ENCODE measurements around the gene ARID5B.

Gene ARID5B

DNA sequence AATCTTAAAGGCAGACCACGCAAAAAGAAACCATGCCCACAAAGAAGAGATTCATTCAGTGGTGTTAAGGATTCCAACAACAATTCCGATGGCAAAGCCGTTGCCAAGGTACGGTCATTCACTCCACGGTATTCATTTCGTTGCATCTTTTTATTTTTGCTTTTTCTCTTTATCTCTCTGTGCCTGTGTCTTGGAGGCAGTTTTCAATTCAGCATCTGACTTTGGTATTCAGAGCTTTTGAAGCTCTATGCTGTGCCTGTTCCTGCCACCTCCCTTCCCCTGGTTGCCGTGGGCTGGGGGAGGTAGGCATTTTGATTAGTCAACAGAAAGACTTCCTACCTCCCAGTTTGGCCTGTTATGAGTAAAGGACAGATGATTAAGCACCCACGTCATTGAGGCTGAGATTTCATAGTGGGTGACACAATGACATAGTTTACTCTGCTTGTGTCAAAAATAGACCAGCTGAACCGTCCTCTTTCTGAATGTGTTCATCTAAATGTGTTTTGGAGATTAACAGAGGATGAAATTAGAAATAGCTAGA lies 149.5 kb downstream of the ARID5B start:
- no peak for DNase-seq (ENCODE audit: low spot score)

DNA sequence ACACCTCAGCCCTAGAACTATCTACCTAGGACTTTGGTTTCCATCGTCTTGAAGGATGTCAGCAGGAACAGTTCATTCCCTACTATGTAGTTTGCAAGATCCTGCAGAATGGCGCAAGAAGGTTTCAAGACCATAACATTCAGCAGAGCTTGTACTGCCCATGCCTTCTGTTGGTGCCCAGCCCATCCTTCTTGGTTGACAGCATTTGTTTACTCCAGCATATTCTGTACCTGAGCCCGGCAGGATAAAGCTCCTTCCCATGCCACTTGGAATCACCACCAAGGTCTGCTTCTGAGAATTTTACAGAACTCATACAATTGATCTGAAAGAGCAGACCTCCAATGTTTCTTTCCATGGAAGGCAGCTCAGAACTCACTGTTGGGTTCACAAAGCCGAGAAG lies 150.8 kb downstream of the ARID5B start:
- DNase-seq (ENCODE audit: low spot score): no peak

DNA sequence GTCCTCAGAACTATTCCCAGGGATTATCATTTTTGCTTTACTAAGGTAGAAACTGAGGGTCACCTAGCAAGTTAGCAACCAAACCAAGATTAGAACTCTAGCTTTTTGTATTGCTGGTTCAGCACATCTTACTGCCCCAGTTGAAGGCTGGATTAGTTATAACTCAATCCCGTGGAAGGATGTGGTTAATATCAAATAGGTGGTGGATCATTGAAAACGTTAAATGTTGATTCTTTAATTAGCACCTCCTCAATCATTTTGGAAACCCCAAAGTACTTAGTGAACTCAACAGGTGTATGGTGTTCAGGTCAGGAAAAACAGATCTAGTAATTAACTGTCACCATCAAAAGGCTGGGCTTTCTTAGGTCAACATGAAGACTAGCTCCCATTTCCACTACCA lies 152.4 kb downstream of the ARID5B start:
- no peak for DNase-seq (ENCODE audit: low spot score)

DNA sequence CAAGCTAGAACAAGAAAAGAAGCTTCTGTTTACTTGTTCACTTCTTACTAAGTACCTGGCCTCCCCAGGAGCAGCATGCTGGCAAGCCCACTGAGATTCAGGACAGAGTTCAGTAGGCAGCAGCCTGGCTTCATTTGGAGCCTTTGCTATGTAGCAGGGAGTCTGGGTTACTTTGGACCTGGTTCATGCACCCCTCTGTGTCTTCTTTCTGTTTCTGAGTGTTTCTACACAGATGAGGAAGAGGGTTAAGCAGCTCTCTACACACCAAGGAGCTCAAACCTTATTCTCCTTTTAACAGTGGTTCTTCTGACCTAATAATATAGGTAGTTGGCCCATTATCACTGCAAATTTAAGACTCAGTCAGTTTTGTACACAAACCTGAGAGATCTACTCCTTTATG lies 152.9 kb downstream of the ARID5B start:
- no peak for DNase-seq (ENCODE audit: low spot score)

DNA sequence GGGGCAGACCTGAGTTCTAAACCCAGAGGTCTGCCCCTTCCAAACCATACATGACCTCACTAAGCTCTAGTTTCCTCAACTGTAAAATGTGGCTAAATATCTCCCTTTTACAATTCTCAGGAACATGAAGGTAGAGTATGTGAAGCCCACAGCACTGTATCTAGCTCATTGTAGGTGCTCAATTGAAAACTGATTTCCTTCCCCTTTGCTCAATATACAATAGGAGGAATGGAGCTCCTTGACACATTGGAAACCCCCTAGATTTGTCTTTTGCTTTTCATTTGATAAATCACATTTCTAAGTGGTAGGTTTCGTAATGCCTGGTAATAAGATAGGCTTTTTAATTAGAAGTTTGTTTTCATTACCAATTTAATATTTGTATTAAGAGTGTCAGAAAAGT lies 153.3 kb downstream of the ARID5B start:
- DNase-seq (ENCODE audit: low spot score): no peak

DNA sequence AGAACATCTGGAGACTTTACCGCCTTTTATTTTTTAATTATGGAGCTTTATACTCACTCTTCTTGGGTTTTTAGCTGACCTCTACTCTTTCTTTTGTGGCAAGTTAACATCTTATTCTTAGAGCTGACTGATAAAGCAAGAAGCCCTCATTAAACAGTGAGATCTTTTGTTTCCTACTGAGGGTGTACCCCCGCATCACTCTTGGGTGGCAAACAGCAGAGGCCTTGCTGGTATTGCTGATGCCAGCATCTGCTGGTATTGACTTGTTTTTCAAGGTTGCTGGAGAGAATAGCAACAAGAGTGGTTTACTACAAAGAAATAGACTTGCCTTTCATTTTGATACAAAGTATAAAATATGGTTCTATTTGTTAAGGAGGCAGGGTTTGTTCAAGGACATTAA lies 154.7 kb downstream of the ARID5B start:
- DNase-seq (ENCODE audit: low spot score): no peak

DNA sequence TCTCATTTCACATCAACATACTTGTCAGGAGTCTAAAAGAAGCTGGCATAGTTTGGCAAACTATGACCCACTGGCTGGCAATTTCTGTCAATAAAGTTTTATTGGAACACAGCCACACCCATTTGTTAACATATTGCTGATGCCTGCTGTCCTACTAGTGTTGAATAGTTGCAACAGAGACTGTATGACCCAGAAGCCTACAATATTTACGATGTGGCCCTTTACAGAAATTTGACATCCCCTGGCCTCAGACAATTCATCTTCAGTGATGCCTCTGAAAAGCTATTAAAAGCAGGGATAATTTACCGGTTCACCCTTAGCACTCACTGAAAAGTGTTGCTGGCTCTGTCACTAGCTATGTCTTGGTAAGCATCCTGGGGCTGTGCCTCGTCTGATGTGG lies 155.2 kb downstream of the ARID5B start:
- DNase-seq (ENCODE audit: low spot score): no peak

DNA sequence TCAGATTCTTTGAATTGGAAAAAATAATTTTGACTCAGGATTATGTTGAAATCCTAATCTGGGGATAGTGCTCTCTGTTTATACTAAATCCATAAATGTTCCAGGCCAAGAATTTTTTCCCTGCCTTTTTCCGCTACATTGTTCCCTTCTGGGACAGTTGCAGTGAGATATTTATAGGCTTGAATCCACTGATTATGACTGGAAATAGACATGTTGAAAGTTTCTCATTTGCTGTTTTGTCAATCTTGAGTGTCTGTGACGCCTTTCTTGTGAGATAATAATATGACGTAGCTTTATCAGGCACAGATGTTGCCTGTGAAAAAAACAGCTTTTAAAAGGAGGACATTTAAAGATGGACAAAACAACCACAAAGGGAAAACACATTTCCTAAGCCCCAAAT lies 155.9 kb downstream of the ARID5B start:
- DNase-seq (ENCODE audit: low spot score): no peak

DNA sequence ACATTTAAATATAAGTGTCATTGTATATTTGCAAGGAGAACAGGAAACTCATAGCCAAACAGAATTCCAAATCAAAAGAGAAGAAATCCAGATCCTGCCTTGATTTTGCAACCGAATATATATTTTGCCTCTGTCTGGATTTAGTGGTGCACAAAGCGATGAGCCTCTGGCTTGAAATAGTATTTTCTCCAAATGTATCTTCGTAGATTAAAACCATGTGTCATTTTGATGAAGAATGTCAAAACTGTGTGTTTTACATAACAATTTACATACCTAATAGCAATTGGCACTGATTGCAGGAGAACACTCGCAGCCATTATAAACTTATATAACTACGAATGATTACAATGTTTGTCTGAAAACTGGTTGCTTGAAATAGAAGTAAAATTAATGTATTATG lies 156.4 kb downstream of the ARID5B start:
- no peak for DNase-seq (ENCODE audit: low spot score)

DNA sequence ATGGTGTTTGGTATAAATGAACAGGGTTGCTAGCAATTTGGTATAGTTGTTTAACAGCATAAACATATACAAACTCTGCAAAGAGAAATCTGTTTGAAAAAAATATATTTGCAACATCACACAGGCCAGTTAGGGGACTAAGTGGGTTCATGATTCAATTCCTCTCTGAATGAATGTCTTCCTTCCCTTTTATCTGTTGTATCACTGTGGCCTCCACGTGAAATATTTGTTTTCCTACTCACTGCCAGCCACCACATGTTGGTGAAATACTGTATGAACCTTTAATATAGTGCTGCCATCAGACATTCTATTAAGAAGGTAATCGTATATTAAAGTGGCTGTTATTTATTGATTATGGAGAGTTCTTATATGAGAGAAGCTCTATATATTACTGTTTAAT lies 157.0 kb downstream of the ARID5B start:
- DNase-seq (ENCODE audit: low spot score): no peak

DNA sequence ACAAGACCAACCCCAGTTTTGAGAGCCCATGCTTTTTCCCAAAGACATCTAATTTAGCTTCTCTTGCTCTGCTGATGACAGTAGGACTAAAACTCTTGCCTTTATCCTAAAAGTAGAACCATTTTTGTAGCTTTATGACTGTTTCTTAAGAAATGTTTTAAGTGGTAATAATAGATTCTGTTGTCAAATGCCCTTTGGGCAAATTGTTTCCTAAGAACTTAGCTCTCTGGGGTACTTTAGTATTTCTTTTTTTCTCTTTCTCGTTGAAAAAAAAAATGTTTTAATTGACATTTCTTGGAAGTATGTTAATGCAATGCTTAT lies 157.4 kb downstream of the ARID5B start:
- DNase-seq (ENCODE audit: low spot score): no peak

DNA sequence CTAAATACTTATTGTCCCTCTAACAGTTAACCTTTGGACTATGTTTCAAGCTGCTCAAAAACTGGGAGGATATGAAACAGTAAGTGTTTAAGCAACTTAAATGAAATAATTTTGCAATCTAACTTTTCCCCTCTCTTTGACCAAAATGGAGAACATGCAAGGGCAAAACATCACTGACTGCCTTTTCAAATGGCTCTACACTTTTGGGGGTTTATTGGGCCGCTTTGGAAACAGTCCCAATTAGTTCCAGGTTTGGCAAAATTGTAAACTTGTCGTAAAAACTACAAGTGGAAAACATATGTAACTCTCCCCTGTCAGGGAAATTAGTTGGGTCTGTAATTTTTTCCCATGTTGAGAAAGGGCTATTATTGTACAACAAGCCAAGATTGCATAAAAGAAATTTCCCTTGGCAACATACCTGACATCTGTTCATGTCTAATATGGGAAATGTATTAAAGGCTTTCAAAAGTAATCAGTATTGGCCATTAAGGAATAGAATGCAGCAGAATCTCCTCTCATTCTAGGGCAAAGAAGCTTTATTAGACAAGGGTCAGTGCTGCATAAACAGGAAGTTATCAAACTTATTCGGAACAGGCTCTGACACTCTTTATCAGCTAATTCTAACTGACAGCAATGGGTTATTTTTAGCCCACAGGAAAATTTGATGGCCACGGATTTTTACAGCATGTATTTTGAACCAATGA lies 157.9 kb downstream of the ARID5B start:
- no peak for DNase-seq (ENCODE audit: low spot score)

DNA sequence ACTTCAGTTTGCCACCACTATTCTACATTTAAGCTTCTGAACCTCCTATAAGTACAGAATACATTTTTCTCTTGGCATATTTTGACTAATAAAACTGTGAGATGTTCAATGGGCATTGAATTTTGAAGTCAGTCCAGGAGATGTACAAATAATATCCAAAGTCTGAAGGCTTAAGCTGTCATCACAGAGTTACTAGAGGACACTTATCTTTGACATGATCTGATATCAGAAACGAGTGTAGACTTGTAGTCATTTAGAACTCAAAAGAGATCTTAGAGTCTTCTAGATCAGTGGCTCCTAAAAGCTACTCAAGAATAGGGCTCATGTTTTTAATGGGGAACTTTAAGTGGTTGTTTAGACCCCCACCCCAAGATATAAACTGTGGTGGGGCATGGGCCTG lies 160.5 kb downstream of the ARID5B start:
- no peak for DNase-seq (ENCODE audit: low spot score)

DNA sequence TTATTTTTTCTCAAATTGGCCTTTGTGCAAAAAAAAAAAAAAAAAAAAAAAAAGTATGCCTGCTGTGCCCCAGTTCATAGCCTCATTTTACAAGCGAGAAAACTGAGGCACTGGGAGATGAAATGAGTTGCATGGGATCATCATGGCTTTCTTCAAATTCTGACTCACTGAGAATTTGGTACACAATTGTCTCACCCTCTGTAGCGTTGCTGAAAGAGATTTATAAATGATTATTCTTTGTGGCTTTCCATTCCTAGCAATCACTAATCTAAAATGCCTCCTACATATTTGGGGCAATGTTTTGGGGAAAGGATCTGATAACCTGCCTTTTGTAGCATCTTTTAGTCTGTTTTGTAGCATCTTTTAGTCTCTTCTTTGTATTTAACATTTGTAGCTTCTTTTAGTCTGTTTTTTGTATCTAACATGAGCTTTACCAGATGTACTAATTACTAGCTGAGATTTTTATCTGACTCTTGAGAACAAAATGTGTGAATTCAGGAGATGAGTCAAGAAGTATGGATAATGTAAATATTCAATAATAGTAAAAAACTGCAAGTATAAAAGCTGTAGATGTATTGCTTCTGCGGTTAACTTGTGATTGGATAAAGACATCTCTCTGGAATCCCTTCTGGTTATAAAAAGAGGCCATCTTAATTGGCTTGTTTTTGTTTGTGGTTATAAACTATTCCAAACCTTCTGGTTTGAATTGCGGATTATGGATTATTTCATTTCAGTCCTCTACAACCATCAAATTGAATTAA lies 161.4 kb downstream of the ARID5B start:
- no peak for DNase-seq (ENCODE audit: low spot score)

DNA sequence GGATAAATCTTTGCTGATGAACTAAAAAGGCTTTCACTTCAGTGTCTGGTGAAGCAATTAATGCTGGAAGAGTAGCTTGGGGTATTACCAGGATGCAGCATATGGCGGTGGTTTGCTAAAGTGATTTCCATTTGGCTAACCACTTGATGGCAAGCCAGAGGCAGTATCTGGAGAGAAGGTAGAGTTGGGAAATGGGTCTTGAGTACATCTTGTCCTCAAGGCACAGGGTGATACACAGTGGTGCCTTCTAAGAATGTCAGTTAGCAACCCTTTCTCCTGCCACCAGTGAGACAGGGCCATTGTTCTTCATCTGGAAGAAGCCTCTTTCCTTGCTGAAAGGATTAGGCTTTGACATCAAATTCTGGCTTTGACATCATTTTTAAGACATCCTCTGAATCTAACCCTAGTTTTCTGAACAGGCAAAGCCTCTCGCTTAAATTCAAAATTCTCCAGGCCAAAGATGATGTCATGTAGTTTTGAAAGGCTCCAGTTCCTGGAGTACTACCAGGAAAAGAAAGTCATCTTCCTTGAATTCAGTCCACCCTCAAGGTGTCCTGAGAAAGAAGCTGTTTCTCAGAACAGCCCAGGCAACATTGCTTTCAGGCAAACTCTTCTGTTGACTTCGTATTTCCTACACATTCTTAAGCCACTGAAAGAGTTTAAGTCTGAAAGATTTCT lies 162.4 kb downstream of the ARID5B start:
- no peak for DNase-seq (ENCODE audit: low spot score)

DNA sequence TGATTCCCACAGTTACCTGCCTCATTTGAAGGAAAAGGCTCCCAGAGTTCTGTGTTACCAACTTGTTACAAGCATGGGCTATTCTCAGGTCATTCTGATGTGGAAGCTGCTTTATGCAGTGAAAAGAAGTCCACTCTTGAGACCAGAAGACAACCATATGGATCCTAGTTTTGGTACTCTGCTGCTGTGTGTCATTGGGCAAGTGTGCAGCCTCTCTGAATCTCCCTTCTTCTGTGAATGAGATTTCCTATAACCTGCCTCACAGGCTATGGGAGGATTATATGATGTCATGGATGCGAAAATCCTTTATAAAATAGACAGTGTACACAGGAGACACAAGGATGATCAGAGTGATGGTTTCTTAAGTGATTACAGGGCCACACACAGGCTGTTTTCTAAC lies 166.1 kb downstream of the ARID5B start:
- DNase-seq (ENCODE audit: low spot score): no peak

DNA sequence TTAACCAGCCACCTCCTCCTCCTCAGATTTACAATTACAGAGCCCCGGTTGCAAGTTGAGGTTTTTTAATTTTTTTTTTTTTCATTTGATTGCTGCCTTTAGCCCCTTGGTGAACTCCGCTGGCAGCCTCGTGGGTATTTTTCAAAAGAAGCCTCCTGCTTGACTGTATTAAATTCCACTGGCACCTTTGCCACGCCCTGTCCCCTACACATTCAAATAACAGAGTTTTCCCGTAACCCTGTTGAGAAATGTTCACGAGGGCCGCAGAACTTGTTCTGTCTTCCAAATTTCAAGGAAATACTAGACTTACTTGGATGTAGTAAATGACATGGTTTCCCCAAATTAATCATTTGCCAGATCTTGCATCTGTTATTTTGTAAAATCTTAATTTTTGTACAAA lies 167.0 kb downstream of the ARID5B start:
- no peak for DNase-seq (ENCODE audit: low spot score)

DNA sequence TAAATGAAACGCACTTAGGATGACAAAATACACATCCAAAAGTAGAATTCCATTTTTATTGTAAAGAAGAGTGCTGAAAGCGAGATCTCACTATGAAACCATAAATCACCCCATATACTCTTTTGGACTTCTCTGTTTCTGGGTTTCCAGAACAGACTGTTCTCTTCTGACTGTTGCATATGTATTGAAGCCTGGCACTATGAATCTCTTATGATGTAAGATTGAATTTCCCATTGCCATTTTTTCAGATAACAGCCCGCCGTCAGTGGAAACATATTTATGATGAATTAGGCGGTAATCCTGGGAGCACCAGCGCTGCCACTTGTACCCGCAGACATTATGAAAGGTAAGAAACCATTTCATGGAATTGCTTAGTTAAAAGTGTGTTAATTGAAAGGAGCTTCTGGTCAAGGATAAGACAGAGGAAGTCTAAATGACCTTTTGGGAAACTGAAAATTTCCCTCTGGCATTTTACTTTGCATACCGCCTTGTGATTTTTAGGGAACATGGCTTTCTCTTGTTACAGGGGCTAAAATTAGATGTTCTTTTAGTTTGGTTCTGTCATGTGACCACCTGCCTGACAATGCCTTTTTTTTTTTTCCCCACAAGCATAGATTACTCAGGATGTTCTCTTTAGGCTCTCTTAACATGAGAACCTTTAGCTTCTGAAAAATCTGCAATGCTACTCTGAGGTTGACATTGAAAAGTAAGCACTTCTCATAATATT lies 168.1 kb downstream of the ARID5B start:
- no peak for DNase-seq (ENCODE audit: low spot score)

DNA sequence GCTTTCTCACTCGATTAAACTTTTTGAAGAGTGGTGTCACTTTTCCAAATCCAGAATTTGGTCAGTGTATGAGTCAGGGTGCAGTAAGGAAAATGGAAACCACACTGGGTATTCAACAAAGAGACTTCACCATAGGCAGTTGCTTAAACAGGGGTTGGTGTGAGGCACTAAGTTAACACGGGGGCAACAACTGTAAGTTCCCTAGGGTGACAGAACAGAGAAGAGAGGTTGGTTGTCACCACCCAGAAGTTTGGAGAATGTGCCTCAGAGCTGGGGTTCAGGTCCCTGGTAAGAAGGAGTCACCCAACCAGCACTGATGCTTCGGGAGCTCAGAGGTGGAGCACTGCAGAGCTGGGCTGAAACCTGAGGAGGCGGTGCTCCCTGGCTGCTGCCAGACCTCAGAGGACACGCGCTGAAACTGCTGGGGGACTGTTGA lies 170.4 kb downstream of the ARID5B start:
- no peak for DNase-seq (ENCODE audit: low spot score)

DNA sequence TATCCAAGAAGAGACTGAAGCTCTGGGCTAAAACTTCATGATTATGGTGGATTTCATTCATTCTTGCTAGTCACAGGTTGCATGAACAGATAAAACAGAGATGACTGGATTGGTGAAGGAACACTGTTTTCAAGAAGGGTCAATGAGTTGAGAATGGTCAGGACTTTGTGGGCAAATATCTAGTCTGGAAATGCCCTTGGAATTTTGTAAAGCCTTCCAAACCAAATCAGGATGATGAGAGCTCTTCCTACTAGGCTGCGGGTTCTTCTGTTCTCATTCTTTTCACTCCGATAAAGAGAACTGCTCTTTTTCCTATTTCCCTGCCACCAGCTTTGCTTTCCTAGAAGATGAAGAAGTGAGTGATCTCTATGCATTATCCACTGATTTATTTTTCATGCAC lies 171.4 kb downstream of the ARID5B start:
- no peak for DNase-seq (ENCODE audit: low spot score)

DNA sequence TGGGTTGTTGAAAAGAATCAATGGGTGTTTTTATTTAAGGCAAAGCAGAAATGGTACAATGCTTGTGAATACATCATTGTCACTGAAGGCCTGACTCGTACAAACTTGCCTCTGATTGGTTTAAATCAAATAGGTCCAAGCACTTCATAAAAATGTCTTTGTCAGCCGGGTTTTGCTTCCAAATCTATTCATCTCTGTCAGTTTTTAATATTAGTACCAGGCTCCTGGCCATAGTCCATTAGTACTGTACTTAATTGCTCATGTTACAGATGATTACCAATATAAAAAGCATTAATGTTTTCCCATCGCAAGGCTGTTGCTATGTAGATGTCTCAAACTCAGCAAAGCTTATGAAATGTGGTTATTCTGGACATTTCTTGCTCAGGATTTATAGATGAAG lies 171.9 kb downstream of the ARID5B start:
- no peak for DNase-seq (ENCODE audit: low spot score)

DNA sequence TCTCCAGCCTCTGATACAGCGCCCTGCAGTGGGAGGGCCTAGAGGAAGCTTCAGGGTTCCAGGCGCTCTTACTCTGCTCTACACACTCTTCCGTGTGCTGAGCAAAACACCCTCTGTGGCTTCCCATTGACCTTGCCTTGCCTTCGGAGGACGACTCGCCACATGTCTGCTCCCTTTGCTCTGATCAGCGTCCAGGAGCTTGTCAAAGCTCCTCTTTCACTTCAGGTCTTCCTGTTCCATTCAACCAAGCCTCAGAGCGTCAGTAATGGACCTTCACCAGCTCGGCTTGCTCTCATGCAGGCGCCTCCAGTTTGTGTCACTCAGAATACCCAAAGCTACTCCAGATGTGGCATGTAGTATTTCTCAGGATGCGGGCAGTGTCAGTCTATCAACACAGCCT lies 173.9 kb downstream of the ARID5B start:
- DNase-seq (ENCODE audit: low spot score): no peak

DNA sequence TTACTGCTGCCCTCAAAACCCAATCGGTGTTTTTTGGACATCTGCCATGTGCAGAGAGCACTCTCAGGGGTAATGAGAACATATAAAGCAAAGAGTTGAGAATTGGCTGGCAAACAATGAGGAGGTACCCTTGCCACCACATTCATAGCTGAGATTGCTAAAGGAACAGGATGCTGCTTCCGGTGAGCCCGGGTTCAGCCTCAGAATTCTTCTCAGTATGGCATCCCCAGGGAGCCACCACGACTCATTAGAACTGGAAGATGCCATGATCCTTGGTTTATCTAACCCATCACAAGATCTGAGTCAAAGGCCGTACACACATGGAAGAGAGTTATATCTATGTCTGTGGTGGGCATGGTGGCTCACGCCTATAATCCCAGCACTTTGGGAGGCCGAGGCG lies 174.4 kb downstream of the ARID5B start:
- no peak for DNase-seq (ENCODE audit: low spot score)
